ENCODE results near the gene AKAP6. TPM values are rescaled to one million over a fixed set of nuclear protein-coding genes. Genes with fewer than 3 reads are reported as not detected.

Gene AKAP6
- total RNA-seq, 1 experiment from 2014 or later: 2.8 TPM

GRCh38 chr14:32702562-32702961, 373.5 kb downstream of the AKAP6 start:
- peaks cover 14% of the 10 kb centered on the region for H3K27me3 Mint-ChIP-seq (ENCODE audit: unreplicated experiment)
- H3K4me1 Mint-ChIP-seq (ENCODE audit: low read depth, unreplicated experiment): no peaks in the 10 kb centered on the region
- no peaks in the 10 kb centered on the region for H3K9me3 Mint-ChIP-seq (ENCODE audit: low read depth, unreplicated experiment)
- CTCF ChIA-PET: no interaction called here
- no peak for DNase-seq
- H3K27ac Mint-ChIP-seq (ENCODE audit: unreplicated experiment): no peak overlapping the region
- no peak for TF ChIP-seq CTCF (IDR thresholded peaks at IDR 0.05; ENCODE audit: unreplicated experiment)
- BruUV-seq (replicated peaks): no TSS peak
- no peak overlapping the region for H3K4me3 Mint-ChIP-seq (ENCODE audit: low read depth, unreplicated experiment)
- H3K36me3 Mint-ChIP-seq (ENCODE audit: insufficient read depth, unreplicated experiment): no peaks in the 10 kb centered on the region
- intact Hi-C loops (cut with micrococcal nuclease; ENCODE audit: unreplicated experiment): no loop called here

- CTCF ChIA-PET: no interaction called here
- no peak for TF ChIP-seq CTCF (IDR thresholded peaks at IDR 0.05; ENCODE audit: unreplicated experiment)
- no peak for DNase-seq
- no peaks in the 10 kb centered on the region for H3K36me3 Mint-ChIP-seq (ENCODE audit: insufficient read depth, unreplicated experiment)
- intact Hi-C loops (cut with micrococcal nuclease; ENCODE audit: unreplicated experiment): no loop called here
- peaks cover 14% of the 10 kb centered on the region for H3K27me3 Mint-ChIP-seq (ENCODE audit: unreplicated experiment)
- H3K4me1 Mint-ChIP-seq (ENCODE audit: low read depth, unreplicated experiment): no peaks in the 10 kb centered on the region
- BruUV-seq (replicated peaks): no TSS peak
- no peaks in the 10 kb centered on the region for H3K9me3 Mint-ChIP-seq (ENCODE audit: low read depth, unreplicated experiment)
- H3K27ac Mint-ChIP-seq (ENCODE audit: unreplicated experiment): no peak overlapping the region
- no peak overlapping the region for H3K4me3 Mint-ChIP-seq (ENCODE audit: low read depth, unreplicated experiment)
These were observed 374.1 kb downstream of the AKAP6 start for GRCh38 chr14:32703183-32703621.

- H3K27ac Mint-ChIP-seq (ENCODE audit: unreplicated experiment): no peak overlapping the region
- no peaks in the 10 kb centered on the region for H3K9me3 Mint-ChIP-seq (ENCODE audit: low read depth, unreplicated experiment)
- no peaks in the 10 kb centered on the region for H3K36me3 Mint-ChIP-seq (ENCODE audit: insufficient read depth, unreplicated experiment)
- H3K4me1 Mint-ChIP-seq (ENCODE audit: low read depth, unreplicated experiment): no peaks in the 10 kb centered on the region
- DNase-seq: no peak
- CTCF ChIA-PET: no interaction called here
- H3K4me3 Mint-ChIP-seq (ENCODE audit: low read depth, unreplicated experiment): no peak overlapping the region
- TF ChIP-seq CTCF (IDR thresholded peaks at IDR 0.05; ENCODE audit: unreplicated experiment): no peak
- H3K27me3 Mint-ChIP-seq (ENCODE audit: unreplicated experiment): peaks cover 14% of the 10 kb centered on the region
- intact Hi-C loops (cut with micrococcal nuclease; ENCODE audit: unreplicated experiment): no loop called here
- BruUV-seq (replicated peaks): no TSS peak
These were observed 377.8 kb downstream of the AKAP6 start for GRCh38 chr14:32706721-32707519.

- Mint-ChIP-seq H3K9me3 (ENCODE audit: low read depth, unreplicated experiment) (no peaks in the 10 kb centered on the region), H3K36me3 (ENCODE audit: insufficient read depth, unreplicated experiment) (no peaks in the 10 kb centered on the region), H3K27me3 (ENCODE audit: unreplicated experiment) (peaks cover 24% of the 10 kb centered on the region), H3K4me1 (ENCODE audit: low read depth, unreplicated experiment) (no peaks in the 10 kb centered on the region), H3K27ac (ENCODE audit: unreplicated experiment) (no peak overlapping the region), H3K4me3 (ENCODE audit: low read depth, unreplicated experiment) (no peak overlapping the region)
- no TSS peak for BruUV-seq (replicated peaks)
- CTCF ChIA-PET: no interaction called here
- no peak for DNase-seq
- no peak for TF ChIP-seq CTCF (IDR thresholded peaks at IDR 0.05; ENCODE audit: unreplicated experiment)
- intact Hi-C loops (cut with micrococcal nuclease; ENCODE audit: unreplicated experiment): no loop called here
These were observed 378.8 kb downstream of the AKAP6 start for GRCh38 chr14:32707742-32708500.
